Measurements from ENCODE around the gene GYPB. TPM values are rescaled to one million over a fixed set of nuclear protein-coding genes. Genes with fewer than 3 reads are reported as not detected.
"Not testable (repeated sequence)": the region's sequence is repeated elsewhere in the genome, so short reads cannot be mapped to it uniquely, and the experiment has no call there.

The GYPB gene
- total and polyA plus RNA-seq, 9 of the 15 experiments (the other 6 are each of a cell fraction or from before 2014, with no cell fraction given): 16.9 to 205 (median 65.8) TPM

DNA sequence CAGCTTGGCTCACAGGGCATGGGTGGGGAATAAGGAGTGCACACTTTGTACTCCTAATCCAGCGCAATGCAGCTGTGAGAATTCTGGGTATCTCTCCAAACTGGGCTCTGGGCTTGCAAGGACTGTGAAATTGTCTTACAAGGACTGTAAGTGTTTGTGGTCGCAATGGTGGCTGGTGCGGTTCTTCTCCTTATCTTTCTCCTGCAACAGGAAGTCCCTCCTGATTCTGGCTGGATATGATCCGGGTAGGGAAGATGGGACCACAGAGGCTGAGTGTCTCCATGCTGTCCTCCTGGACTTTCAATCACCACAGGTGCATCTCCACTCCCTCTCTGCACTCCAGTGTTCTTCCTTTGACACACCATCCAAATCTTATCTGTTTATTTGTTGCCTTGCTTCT lies 58.1 kb downstream of the GYPB start (continued):
- TF ChIP-seq ZNF23 (CRISPR knock-in tag; IDR thresholded peaks at IDR 0.05) (no peak), TCF3 (CRISPR knock-in tag; IDR thresholded peaks at IDR 0.05) (peak; percentile 79), CBFA2T2 (conservative IDR thresholded peaks at IDR 0.05) (peak; percentile 54), ZEB2 (IDR thresholded peaks at IDR 0.05) (0 out of 2 replicates have a peak, but pooled peaks have one; percentile 30), NR2C1 (IDR thresholded peaks at IDR 0.05) (no peak), NR2C1 (tag; IDR thresholded peaks at IDR 0.05) (no peak), SMAD4 (CRISPR knock-in tag; conservative IDR thresholded peaks at IDR 0.05) (0 out of 2 replicates have a peak, but pooled peaks have one; percentile 19), TOE1 (IDR thresholded peaks at IDR 0.05; ENCODE audit: borderline replicate concordance) (no peak), TOE1 (CRISPR knock-in tag; IDR thresholded peaks at IDR 0.05; ENCODE audit: borderline replicate concordance, low read depth) (no peak), NFIX (CRISPR knock-in tag; IDR thresholded peaks at IDR 0.05; ENCODE audit: low read depth) (no peak), CHAMP1 (IDR thresholded peaks at IDR 0.05) (0 out of 2 replicates have a peak, but pooled peaks have one; percentile 18)

- POLR2A ChIA-PET; H3K79me2 ChIP-seq (ENCODE audit: control insufficient read depth, insufficient read depth, low read length); H3K9me1 ChIP-seq (ENCODE audit: control insufficient read depth, insufficient read depth, low read length); BruUV-seq (replicated peaks); H3K4me3 ChIP-seq; H2AFZ ChIP-seq (ENCODE audit: low read depth, low read length); FAIRE-seq; intact Hi-C loops (cut with micrococcal nuclease); DNase-seq (ENCODE audit: extremely low read depth in 1 of 4, low spot score in 3 of 4); H3K36me3 ChIP-seq (ENCODE audit: control insufficient read depth, insufficient read depth, low read length); H3K4me2 ChIP-seq (ENCODE audit: insufficient read depth, low read length); in situ Hi-C loops (cut with MboI); ATAC-seq; CTCF ChIA-PET (ENCODE audit: low intra/inter-chr PET ratio); H3K9me3 ChIP-seq (replicated peaks; ENCODE audit: control insufficient read depth, insufficient read depth, low read depth, low read length); H3K27ac ChIP-seq (ENCODE audit: extremely low read depth, low read depth, low read length); H3K27me3 ChIP-seq (ENCODE audit: control insufficient read depth in 2 of 2, insufficient read depth in 2 of 2, low read length in 2 of 2); H3K4me1 ChIP-seq (replicated peaks in 1 of 2; ENCODE audit: control insufficient read depth in 2 of 2, insufficient read depth in 2 of 2, low read length in 2 of 2); H3K9ac ChIP-seq (ENCODE audit: insufficient read depth in 1 of 2, low read depth in 2 of 2, low read length in 2 of 2); H4K20me1 ChIP-seq (replicated peaks; ENCODE audit: control insufficient read depth, insufficient read depth, low read length): not testable (repeated sequence)
- 11% methylated on average over 3 of the region's 3 CpGs for WGBS (ENCODE audit: insufficient coverage, low coverage, missing lambda C conversion rate)
Measured at GRCh38 chr4:143955306-143955705, 63.9 kb downstream of the GYPB start.
